ENCODE data around the gene SLC6A12.

SLC6A12 gene

DNA sequence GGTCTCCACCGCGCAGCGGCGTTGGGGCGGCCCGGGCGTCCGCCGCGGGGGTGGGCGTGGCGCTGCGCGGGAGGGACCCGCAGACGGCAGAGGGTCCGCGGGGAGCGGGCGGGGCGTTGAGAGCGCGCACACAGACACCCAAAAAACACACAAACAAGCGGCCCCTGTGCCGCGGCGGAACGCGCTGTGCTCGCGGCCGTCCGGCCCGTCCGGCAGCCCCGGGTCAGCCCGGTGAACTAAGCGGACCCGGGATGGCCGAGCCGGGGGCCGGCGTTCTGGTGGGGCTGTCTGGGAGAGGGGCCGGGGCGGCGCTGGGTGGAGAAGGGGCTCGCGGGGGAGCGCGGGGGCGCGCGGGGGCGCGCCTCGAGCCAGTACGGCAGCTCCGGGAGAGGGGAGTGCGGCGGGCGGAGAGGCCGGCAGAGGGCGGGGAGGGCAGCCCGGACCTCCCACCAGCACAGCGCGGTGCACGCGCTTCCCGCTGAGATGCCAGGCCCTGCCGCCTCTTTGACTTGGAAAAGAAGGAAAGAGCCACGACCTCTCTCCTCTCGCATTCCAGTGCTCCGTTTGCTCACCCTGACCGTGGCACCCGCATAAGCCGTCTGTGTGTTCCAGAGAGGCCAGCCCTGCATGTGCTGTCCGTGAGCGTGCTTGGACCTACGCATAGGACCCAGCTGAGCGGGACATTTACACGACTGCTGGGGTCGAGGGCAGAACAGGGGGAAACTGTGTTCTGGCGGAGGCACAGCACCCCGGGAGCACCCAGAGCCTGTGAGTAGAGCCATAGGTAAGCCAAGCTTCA, 10.3 kb downstream of the SLC6A12 start:
- Mint-ChIP-seq H3K4me1 (ENCODE audit: low read depth) (peaks cover 2% of the 10 kb centered on the region), H3K36me3 (ENCODE audit: low read depth) (no peaks in the 10 kb centered on the region), H3K27ac (no peak overlapping the region), H3K27me3 (peaks cover 67% of the 10 kb centered on the region), H3K4me3 (no peak overlapping the region), H3K9me3 (no peaks in the 10 kb centered on the region)
- DNase-seq = no peak

DNA sequence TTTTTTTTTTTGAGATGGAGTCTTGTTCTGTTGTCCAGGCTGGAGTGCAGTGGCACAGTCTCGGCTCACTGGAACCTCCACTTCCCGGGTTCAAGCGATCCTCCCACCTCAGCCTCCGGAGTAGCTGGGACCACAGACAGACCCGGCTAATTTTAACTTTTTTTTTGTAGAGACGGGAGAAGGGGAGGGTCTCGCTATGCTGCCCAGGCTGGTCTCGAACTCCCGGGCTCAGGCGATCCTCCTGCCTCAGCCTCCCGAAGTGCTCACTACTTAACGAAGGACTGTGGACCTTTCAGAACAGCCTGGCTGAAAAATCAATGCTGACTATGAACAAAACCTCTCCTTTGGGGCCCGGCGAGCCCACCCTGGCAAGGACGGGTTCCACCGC, 10.9 kb downstream of the SLC6A12 start:
- H3K9me3 Mint-ChIP-seq = no peaks in the 10 kb centered on the region
- H3K27me3 Mint-ChIP-seq = peaks cover 68% of the 10 kb centered on the region
- H3K4me1 Mint-ChIP-seq (ENCODE audit: low read depth) = peaks cover 2% of the 10 kb centered on the region
- no peaks in the 10 kb centered on the region for H3K36me3 Mint-ChIP-seq (ENCODE audit: low read depth)
- no peak overlapping the region for H3K4me3 Mint-ChIP-seq
- no peak overlapping the region for H3K27ac Mint-ChIP-seq
- DNase-seq = no peak

DNA sequence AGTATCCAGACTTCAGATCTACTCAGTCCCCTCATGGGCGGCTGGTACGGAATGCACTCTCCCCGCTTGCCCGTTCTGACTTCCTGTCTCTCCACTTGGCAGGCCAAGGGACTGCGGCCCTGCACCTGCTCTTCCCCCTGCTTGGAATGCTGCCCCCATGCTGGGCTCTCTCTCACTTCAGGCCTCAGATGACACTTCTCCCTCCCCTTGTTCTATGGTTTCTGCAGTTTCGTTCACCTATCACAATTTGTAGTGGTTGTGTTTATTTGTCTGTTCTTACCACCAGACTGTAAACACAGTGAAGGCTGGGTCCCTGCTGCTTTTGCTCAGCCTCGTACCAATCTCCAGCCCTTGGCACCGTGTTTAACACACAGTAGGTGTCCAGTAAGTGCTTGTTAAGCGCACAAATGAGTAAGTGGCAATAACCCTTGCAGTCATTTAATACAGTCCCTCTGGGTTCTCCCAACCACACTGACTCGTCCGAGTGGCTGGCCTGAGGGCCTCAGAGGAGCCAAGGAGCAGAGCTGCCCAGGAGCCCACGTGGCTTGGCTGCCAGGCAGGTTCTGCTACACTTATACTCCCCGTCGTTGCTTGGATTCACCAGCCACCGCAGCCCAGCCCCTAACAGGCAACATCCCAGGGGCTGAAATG, 11.8 kb downstream of the SLC6A12 start:
- no peaks in the 10 kb centered on the region for H3K36me3 Mint-ChIP-seq (ENCODE audit: low read depth)
- peaks cover 2% of the 10 kb centered on the region for H3K4me1 Mint-ChIP-seq (ENCODE audit: low read depth)

DNA sequence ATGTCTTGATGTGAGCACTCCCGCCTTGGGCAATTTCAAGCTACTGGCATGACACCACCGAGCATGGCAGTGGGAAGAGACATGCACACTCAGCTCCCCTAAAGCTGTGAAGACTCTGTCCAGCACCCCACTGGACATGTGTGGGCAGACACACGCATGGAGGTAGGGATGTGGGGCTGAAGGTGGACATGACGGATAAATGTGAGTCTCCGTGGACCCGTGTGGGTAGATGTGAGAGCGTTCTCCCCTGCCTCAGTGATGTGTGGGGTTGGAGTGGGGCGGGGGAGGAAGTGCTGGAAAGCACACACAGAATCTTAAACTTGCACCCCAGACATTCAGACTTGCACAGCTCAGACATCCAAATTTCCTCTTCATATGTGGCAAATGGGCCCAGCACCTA, 12.6 kb downstream of the SLC6A12 start:
- no peak overlapping the region for H3K27ac Mint-ChIP-seq

More for the DNA sequence above, 11.8 kb downstream of the SLC6A12 start:
- H3K27me3 Mint-ChIP-seq = peaks cover 65% of the 10 kb centered on the region
- no peak overlapping the region for H3K27ac Mint-ChIP-seq
- H3K9me3 Mint-ChIP-seq = no peaks in the 10 kb centered on the region
- peak overlapping the region; percentile 8 for H3K4me3 Mint-ChIP-seq
- no peak for DNase-seq

DNA sequence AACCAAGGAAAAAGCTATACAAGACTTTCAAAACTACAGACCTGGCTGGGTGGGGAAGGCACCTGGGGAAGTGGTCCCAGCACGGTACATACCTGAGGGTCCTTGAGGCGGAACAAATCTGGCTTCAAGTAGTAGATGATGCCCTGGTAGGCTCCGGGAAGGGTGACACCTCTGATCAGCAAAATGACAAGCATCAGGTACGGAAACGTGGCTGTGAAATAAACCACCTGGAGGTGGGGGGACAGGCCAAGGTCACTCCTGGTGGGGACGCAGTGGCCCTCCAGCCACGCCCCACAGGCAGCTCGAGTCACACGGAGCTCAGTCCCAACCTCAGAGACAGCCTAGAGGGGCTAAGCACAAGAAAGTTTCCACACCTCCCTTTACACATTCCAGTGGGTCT, 15.3 kb downstream of the SLC6A12 start:
- no peak overlapping the region for H3K27ac Mint-ChIP-seq
- H3K4me3 Mint-ChIP-seq = no peak overlapping the region
- no peaks in the 10 kb centered on the region for H3K9me3 Mint-ChIP-seq
- no peaks in the 10 kb centered on the region for H3K36me3 Mint-ChIP-seq (ENCODE audit: low read depth)
- H3K4me1 Mint-ChIP-seq (ENCODE audit: low read depth) = peaks cover 2% of the 10 kb centered on the region
- H3K27me3 Mint-ChIP-seq = peaks cover 35% of the 10 kb centered on the region
- no peak for DNase-seq

More for the DNA sequence above, 12.6 kb downstream of the SLC6A12 start:
- no peaks in the 10 kb centered on the region for H3K9me3 Mint-ChIP-seq
- no peak for DNase-seq
- peaks cover 57% of the 10 kb centered on the region for H3K27me3 Mint-ChIP-seq
- H3K4me1 Mint-ChIP-seq (ENCODE audit: low read depth) = peaks cover 2% of the 10 kb centered on the region
- H3K36me3 Mint-ChIP-seq (ENCODE audit: low read depth) = no peaks in the 10 kb centered on the region
- no peak overlapping the region for H3K4me3 Mint-ChIP-seq

DNA sequence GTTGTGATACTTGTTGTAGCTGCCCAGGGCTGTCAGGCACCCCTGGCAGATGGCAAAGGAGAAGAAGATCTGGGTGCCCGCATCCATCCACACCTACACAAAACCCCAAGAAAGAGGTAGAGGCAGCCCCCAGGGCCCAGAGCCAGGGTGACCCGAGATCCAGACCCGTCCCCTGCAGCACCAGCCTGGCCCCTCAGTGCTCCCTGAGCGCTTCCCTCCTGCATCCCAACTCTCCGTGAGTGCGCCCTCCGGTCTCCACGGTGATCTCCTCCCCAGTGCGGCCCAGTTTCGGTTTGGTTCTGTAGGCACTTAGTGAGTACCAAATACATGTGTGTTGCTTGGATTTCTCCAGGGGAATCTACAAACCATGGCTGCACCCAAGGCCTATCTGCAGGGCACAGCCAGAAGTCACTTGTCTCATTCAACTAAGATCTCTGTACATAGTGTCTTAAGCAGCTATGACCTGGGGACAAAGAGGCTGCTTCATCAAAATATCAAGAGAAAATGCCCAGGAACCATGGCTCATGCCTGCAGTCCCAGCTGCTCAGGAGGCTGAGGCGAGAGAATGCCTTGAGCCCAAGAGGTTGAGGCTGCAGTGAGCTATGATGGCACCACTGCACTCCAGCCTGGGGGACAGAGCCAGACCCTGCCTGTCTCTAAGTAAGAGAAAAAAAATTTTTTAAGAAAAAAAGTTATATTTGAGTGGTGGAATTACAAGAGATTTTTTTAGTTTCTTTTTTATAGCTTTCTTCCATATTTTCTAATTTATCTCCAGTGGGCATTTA, 15.9 kb downstream of the SLC6A12 start:
- Mint-ChIP-seq H3K36me3 (ENCODE audit: low read depth) (no peaks in the 10 kb centered on the region), H3K27ac (no peak overlapping the region), H3K9me3 (no peaks in the 10 kb centered on the region), H3K27me3 (peaks cover 35% of the 10 kb centered on the region), H3K4me1 (ENCODE audit: low read depth) (peaks cover 2% of the 10 kb centered on the region), H3K4me3 (no peak overlapping the region)
- DNase-seq = no peak

DNA sequence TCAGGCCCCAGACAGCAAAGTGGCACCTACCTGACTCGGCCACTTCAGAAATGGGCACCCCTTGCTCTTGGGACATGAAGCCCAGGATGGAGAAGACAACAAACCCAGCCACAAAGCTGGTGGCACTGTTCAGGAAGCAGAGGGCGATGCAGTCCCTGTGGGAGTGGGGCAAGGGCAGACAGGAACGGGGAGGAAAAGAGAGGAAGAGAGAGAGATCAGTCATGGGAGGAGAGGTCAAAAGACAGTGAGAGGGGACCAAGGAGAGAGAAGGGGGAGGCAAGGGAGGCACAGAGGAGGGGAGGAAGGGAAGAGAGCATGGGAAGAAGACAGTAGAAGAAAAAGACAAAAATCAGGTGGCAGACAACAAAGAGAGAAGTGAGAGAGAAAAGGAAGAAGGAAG, 16.6 kb downstream of the SLC6A12 start:
- DNase-seq = no peak
- Mint-ChIP-seq H3K27ac (no peak overlapping the region), H3K4me3 (no peak overlapping the region), H3K4me1 (ENCODE audit: low read depth) (no peaks in the 10 kb centered on the region), H3K36me3 (ENCODE audit: low read depth) (no peaks in the 10 kb centered on the region), H3K27me3 (peaks cover 32% of the 10 kb centered on the region), H3K9me3 (no peaks in the 10 kb centered on the region)

DNA sequence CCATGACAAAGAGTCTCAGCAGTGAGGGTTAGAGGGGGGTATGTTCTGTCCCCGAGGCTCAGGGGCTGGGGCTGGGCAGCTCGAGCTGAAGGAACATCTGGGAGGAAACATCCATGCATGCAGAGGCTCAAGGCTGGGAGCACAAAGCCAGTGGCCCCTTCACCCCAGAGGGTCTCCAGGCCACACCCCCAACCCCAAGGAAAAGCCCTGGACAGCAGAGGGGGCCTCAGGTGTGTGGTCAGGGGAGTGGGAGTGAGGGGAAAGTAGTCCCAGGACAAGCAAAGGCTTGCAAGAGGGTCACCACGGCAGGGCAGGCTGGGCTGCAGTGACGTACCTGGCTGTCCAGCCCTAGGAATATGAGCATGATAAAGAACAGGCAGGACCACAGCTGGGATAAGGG, 17.5 kb downstream of the SLC6A12 start:
- peaks cover 33% of the 10 kb centered on the region for H3K27me3 Mint-ChIP-seq
- no peak overlapping the region for H3K27ac Mint-ChIP-seq
- H3K4me3 Mint-ChIP-seq = no peak overlapping the region
- no peaks in the 10 kb centered on the region for H3K4me1 Mint-ChIP-seq (ENCODE audit: low read depth)
- no peaks in the 10 kb centered on the region for H3K36me3 Mint-ChIP-seq (ENCODE audit: low read depth)
- no peak for DNase-seq
- H3K9me3 Mint-ChIP-seq = no peaks in the 10 kb centered on the region

DNA sequence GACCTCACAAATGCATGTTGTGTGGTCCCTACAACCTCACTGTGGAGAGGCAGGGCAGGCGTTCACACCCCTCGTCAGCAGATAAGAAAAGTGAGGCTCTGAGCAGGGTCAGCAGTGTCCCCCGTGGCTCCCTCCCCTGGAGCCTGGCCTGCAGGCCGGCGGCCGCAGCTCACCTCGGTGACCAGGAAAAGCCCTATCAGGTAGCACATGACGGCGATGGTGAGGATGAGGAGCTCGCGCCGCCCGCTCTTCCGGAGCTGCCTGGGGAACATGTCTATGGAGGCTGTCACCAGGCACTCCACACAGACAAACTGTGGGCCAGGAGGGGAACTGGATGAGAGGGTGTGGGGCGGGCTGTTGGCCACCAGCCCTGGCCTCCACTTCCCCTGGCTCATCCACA, 18.0 kb downstream of the SLC6A12 start:
- no peak overlapping the region for H3K4me3 Mint-ChIP-seq
- no peaks in the 10 kb centered on the region for H3K4me1 Mint-ChIP-seq (ENCODE audit: low read depth)
- H3K9me3 Mint-ChIP-seq = no peaks in the 10 kb centered on the region
- H3K27me3 Mint-ChIP-seq = peaks cover 30% of the 10 kb centered on the region
- DNase-seq = no peak
- no peaks in the 10 kb centered on the region for H3K36me3 Mint-ChIP-seq (ENCODE audit: low read depth)
- H3K27ac Mint-ChIP-seq = no peak overlapping the region

DNA sequence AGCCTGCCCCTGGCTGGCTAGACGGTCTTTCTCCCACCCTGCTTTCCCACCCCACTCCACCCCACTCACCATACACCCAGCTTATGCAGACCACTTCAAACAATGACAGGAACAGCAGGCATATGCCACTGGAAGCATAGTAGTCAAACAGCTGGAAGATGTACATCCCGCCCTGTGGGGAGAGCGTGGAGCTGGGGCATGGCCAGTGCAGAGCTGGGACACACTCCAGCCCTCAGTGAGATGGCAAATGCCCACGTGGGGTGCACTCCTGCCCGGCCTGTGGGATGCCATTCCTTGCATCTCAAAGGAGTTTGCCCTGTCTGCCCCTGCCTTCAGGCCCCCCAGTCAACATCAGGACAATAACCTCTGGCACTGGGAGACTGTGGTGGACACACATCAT, 18.8 kb downstream of the SLC6A12 start:
- H3K9me3 Mint-ChIP-seq = no peaks in the 10 kb centered on the region
- no peaks in the 10 kb centered on the region for H3K36me3 Mint-ChIP-seq (ENCODE audit: low read depth)
- peaks cover 27% of the 10 kb centered on the region for H3K27me3 Mint-ChIP-seq
- H3K4me1 Mint-ChIP-seq (ENCODE audit: low read depth) = no peaks in the 10 kb centered on the region
- no peak overlapping the region for H3K4me3 Mint-ChIP-seq
- DNase-seq = no peak
- H3K27ac Mint-ChIP-seq = no peak overlapping the region

DNA sequence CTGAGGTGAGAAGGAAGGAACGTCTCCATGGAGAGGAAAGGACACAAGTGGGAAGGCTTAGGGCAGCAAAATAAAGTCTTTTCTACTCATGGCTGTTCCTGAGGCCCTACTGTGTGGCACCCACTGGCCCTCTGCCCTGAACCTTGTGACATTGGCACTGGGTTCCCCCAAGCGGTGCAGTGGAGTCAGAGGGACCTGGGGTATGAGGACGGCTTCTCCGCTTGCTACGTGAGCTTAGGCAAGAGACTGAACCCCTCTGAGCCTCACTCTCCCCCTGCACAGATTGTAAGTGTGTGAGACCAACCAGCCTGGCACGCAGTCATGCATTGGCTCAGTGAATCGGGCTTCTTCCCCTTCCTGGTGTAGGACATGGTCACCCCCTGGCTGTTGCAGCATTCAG, 19.7 kb downstream of the SLC6A12 start:
- Mint-ChIP-seq H3K9me3 (no peaks in the 10 kb centered on the region), H3K4me1 (ENCODE audit: low read depth) (peaks cover under 1% of the 10 kb centered on the region), H3K27me3 (peaks cover 36% of the 10 kb centered on the region), H3K4me3 (no peak overlapping the region), H3K27ac (no peak overlapping the region), H3K36me3 (ENCODE audit: low read depth) (no peaks in the 10 kb centered on the region)
- DNase-seq = no peak

DNA sequence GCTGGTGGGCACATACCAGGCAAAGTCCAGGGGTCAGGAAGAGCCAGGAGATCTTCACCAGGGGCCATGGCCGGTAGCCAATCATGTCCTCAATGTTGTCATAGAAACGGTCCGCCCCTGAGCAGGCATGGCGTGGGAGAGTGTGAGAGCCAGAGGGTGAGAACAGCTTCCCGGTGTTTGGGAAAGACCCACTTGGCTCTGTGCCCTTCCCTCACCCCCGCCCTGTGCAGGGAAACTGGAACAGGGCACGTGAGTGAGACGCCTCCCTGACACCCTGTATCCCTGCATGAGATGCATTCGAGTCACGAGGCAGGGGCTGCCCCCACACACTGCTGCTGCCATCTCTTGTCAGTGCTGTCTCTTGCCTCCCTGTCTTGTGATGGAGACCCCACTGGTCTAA, 20.7 kb downstream of the SLC6A12 start:
- H3K36me3 Mint-ChIP-seq (ENCODE audit: low read depth) = no peaks in the 10 kb centered on the region
- H3K27ac Mint-ChIP-seq = no peak overlapping the region
- H3K4me1 Mint-ChIP-seq (ENCODE audit: low read depth) = peaks cover 5% of the 10 kb centered on the region
- no peak for DNase-seq
- no peak overlapping the region for H3K4me3 Mint-ChIP-seq
- peaks cover 43% of the 10 kb centered on the region for H3K27me3 Mint-ChIP-seq
- H3K9me3 Mint-ChIP-seq = no peaks in the 10 kb centered on the region

DNA sequence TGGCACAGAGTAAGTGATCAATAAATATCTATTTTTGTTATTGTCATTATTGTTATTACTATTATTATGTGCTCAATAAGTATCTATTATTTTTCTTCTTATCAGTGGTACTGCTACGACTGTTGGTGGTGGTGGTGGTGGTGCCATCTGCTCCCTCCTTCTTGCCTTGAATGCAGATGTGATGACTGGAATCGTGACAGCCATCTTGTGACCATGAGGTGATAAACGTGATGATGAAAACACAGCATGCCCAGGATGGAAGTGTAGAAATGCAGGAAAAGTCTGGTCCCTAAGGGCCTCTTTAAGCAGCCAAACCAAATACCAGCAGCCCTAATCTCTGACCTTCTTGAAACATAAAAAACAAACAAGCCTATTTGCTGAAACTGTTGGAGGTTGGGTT, 22.4 kb downstream of the SLC6A12 start:
- H3K36me3 Mint-ChIP-seq (ENCODE audit: low read depth) = no peaks in the 10 kb centered on the region
- H3K27me3 Mint-ChIP-seq = peaks cover 45% of the 10 kb centered on the region
- no peak overlapping the region for H3K27ac Mint-ChIP-seq
- DNase-seq = no peak
- peaks cover 5% of the 10 kb centered on the region for H3K4me1 Mint-ChIP-seq (ENCODE audit: low read depth)
- no peaks in the 10 kb centered on the region for H3K9me3 Mint-ChIP-seq
- H3K4me3 Mint-ChIP-seq = no peak overlapping the region

DNA sequence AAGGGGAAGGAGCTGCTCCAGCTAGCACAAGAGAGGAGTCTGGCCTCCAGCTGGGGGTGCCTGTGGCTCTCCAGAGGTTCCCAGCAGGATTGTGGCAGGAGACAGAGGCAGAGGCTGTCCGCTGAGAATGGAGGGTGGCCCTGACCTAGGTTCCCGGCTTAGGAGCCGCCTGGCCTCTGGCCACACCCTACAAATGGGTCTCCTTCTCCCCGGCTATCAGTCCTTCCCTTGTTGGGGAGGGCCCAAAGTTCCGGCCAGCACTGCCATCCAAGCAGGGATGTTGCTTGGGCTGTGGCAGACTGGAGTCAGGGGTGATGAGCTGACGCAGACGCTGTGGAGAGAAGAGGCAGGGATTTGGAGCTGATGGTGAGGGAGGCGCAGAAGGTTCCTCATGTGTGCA, 23.1 kb downstream of the SLC6A12 start:
- Mint-ChIP-seq H3K27me3 (peaks cover 48% of the 10 kb centered on the region), H3K36me3 (ENCODE audit: low read depth) (no peaks in the 10 kb centered on the region), H3K27ac (no peak overlapping the region), H3K4me3 (no peak overlapping the region), H3K4me1 (ENCODE audit: low read depth) (peaks cover 5% of the 10 kb centered on the region), H3K9me3 (no peaks in the 10 kb centered on the region)
- DNase-seq = no peak

DNA sequence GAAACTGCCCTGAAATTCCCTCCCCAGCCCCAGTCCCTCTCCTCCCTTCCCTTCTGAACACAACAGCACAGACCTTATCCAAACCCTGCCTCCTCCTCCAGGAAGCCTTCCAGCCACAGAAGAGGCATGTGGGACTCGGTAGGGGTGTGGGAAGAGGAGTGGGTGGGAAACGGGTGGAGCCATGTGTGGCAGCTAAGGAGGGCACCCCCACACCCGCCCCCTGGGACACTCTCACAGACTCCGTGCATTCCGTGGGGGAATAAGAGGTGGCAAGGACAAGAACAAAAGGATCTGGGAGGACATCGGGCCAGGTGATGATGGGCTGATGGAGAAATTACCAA, 24.4 kb downstream of the SLC6A12 start:
- peaks cover 52% of the 10 kb centered on the region for H3K27me3 Mint-ChIP-seq
- H3K27ac Mint-ChIP-seq = no peak overlapping the region
- H3K9me3 Mint-ChIP-seq = no peaks in the 10 kb centered on the region
- H3K4me1 Mint-ChIP-seq (ENCODE audit: low read depth) = peaks cover 5% of the 10 kb centered on the region
- H3K36me3 Mint-ChIP-seq (ENCODE audit: low read depth) = no peaks in the 10 kb centered on the region
- no peak for DNase-seq
- no peak overlapping the region for H3K4me3 Mint-ChIP-seq

All from activated T-cell treated with anti-CD3 and anti-CD28 coated beads, Interleukin-2, amount 50 U/mL, for 24 hours (primary cell).